GM19043 (cell line): ENCODE measurements around the gene MLXIPL.
"Not testable (repeated sequence)": the region's sequence is repeated elsewhere in the genome, so short reads cannot be mapped to it uniquely, and the experiment has no call there.

Source experiments
- ATAC-seq: cut with Tn5 transposase; IDR thresholded peaks from one replicate; pipeline ENCODE4 v1.9.1; 2021; ENCODE audit warnings: low read depth; ENCODE audit not compliant: unreplicated experiment

Gene MLXIPL

DNA sequence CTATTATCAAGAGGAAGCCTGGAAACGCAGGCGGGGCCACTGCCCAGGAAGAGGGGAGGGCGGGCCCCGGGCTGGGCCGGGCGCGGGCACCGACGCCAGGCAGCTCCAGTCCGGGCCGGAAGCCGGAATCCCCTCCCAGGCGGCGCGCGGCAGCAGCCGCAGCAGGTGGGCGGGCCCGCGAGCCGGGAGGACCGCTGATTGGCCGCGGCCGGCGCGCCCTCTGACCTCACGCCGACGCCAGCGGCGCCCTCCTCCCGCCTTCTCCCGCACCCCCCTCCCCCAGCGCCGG is 67.3 kb downstream of the MLXIPL start:
- peak; percentile 85 for ATAC-seq

DNA sequence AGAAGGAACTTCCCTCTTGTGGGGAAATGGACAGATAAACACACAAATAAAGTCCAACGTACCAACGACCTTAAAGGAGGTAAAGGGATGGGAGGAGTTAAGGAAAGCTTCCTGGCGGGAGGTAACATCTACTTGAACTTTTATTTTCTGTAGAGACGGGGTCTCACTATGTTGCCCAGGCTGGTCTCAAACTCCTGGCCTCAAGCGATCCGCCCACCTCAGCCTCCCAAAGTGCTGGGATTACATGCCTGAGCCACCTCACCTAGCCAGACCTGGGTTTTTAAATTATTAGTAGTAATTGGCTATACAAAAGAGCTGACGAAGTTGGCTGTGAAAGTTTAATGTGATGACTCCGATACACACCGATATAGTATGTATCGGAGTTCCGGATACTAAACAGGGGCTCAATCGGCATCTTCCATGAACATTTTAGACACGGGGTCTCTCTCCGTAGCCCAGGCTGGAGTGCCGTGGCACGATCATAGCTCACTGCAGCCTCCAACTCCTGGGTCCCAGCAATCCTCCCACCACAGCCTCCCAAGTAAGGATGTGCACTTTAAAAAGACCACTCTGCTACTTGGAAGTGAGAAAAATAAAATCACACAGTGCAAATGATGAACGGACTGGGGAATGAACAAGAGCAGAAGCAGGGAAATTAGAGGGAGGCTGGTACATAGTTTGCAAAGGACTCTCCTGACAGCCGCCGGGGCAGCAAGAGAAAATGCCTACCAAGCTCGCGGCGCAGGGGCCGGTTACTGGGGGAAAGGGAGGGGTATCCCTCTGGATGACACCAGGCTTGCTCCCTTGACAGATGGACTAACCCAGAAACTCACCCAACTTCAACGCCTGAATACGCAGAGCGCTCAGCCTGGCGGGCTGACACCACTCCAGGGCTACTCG is 67.9 kb downstream of the MLXIPL start:
- ATAC-seq, result no peak

DNA sequence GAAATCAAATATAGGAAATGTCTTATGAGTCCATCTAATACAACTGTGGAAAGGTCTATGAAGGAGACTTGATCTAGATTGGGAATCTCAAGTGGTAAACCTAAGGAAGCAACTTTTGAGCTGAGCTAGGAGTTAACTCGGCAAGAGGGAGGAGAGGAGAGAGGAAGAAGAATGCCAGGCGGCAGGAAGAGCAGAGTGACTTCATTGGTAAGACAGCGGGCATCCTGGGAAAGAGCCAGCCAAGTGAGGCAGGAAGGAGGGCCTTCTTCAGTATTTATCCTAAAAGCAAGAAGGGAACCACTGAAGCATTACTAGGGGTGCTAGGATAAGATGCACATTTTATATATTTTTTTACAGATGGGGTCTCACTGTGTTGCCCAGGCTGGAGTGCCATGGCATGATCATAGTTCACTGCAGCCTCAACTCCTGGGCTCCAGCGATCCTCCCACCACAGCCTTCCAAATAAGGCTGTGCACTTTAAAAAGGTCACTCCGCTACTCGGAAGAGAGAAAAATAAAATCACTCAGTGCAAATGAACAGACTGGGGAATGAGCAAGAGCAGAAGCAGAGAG is 68.8 kb downstream of the MLXIPL start:
- no peak for ATAC-seq

DNA sequence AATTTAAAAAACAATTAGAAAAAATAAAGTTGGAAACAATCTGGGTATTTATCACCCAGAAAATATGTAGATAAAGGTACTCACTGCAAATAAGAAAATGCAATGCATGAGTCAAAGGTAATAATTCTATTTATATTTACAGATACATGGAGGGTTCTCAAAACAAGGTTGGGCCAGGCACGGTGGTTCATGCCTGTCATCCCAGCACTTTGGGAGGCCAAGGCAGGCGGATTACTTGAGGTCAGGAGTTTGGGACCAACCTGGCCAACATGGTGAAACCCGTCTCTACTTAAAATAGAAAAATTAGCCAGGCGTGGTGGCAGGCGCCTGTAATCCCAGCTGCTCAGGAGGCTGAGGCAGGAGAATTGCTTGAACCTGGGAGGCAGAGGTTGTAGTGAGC is 74.2 kb downstream of the MLXIPL start:
- not testable (repeated sequence) for ATAC-seq

DNA sequence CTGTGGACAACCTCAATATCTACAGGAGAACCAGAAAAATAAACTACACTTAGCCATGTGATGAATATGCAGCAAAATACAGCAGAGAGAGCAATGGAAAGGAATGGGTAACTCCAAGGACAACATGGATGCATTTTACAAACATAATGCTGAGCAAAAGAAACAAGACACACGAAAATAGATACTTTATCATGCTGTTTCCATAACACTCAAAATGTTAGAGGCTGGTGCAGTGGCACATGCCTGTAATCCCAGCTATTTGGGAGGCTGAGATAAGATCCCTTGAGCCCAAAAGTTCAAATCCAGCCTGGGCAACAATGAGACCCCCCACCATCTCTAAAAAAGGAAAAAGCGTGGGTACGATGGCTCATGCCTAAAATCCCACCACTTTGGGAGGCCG is 75.1 kb downstream of the MLXIPL start:
- ATAC-seq, result no peak

DNA sequence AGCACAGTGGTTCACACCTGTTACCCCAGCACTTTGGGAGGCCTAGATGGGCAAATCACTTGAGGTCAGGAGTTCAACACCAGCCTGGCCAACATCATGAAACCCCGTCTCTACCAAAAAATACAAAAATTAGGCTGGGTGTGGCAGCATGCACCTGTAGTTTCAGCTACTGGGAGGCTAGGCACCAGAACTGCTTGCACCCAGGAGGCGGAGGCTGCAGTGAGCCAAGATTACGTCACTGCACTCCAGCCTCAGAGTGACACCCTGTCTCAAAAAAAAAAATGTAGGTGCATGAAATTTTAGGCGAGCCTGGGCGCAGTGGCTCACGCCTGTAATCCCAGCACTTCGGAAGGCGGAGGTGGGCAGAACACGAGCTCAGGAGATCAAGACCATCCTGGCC is 76.5 kb downstream of the MLXIPL start:
- no peak for ATAC-seq

DNA sequence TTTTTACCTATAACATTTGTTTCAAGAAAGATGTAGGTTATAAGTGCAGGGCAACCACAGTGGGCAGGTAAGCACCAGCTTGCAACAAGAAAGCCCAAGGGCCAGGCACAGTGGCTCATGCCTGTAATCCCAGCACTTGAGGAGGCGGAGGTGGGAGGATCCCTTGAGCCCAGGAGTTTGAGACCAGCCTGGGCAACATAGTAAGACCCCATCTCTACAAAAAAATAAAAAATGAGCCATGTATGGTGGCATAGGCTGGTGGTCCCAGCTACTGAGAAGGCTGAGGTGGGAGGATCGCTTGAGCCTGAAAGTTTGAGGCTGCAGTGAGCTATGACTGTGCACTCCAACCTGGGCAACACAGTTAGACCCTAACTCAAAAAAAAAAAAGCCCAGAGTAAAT is 79.6 kb downstream of the MLXIPL start:
- ATAC-seq, result no peak
